AML-193 (cell line): ENCODE measurements around the gene MNT.

Source experiments
- DNase-seq, 2 experiments: peaks; one replicate each; lab custom pipeline; 2025; lab: John Stamatoyannopoulos, UW

The MNT gene

DNA sequence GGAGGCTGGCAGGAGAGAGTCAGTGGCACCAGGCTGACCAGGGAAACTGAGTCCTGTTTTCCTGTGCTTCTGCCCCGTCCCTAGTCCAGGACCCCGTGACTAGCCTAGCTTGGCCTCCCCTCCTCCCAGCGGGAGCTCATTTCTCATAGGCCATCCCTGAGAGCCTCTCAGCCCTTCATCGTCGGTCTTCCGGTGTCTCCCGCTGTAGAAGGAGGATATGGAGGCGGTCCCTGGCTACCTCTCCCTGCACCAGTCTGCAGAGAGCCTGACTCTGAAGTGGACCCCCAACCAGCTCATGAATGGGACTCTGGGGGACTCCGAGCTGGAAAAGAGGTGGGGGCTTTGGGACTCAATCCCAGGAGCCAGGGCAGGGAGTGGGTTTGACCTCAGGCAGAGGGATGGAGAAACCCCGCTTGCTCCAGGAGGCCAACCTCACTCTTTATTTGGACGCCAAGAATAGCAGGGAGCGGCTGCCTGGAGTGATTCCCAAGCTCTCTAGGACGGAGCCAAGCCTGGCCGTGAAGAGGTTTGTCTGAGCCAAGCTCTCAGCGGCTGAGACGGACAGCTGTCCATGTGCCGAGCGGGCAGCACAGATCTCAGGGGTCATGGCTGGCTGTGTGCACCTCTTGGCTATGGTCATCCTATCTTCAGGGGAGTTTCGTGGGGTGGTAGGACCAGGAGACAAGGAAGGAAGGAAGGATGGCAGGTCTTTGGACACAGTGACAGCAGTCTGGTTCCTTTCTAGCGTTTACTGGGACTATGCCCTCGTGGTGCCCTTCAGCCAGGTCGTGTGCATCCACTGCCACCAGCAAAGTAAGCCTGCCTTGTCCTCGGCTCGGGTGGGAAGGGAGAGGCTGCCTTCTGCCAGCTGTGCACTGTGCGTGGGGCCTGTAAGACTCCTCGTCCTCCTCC, 36.8 kb downstream of the MNT start:
- no peak for DNase-seq

DNA sequence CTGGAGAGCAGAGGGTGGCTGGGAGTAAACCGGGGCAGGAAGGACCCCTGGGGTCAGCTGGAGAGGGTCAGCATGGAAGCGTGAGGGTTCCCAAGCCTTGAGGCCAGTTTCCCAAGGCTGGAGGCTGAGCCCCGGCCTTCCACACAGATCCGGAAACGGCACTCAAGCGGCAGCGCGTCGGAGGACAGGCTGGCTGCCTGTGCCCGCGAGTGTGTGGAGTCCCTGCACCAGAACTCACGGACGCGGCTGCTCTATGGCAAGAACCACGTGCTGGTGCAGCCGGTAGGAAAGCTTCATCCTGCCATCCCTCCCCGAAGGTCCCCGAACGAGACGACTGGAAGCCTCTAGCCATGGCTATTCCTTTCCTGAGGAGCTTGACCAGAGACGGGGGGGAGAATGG, 37.5 kb downstream of the MNT start:
- DNase-seq: no peak

GRCh38 chr17:2362881-2363280, 38.0 kb downstream of the MNT start:
- DNase-seq: no peak

- no peak for DNase-seq
Observed at GRCh38 chr17:2362416-2362815, 38.4 kb downstream of the MNT start.

DNA sequence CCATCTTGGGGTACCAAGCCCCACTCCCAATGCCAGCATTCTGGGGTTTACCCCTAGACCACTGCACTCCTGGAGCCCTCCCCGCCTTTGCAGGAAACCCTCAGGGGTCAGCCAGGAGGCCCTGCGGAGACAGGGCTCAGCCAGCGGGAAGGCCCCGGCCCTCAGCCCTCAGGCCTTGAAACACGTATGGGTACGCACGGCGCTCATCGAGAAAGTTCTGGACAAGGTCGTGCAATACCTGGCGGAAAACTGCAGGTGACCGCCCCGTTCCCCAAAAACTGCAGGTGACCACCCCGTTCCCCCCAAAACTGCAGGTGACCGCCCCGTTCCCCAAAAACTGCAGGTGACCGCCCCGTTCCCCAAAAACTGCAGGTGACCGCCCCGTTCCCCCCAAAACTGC, 38.8 kb downstream of the MNT start:
- no peak for DNase-seq

DNA sequence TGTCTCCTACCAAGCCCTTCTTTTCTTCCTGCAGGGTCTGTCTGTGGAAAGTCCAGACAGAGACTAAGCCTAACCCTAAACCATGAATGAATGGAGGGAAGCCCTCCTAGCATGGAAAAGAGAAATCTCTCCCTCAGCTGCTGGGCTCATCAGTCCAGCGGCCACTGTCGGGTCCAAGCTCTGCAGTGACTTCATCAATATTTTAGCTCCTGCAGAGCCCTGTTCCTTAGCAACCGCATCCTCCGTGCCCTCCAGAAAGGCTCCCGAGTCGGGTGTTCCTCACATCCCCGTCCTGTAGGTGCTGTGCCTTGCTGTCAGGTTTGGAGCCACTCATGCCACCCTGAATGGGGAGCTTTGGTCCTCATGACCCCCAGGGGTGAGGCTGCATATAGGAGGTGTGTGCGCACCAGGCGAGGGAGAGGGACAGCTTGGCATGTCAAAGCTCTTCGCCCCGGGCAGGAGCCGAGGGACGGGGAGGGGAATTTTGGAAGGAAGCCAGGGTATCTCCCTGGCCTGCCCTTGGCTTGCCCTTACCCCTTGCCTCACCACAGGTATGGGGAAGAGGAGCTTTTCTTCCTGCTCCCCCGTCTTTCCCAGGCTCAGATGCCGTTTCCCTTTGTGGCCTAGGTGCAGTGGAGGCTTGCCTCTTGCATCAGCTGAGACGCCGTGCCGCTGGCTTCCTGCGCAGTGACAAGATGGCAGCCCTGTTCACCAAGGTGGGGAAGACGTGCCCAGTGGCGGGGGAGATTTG, 39.7 kb downstream of the MNT start:
- DNase-seq: no peak

DNA sequence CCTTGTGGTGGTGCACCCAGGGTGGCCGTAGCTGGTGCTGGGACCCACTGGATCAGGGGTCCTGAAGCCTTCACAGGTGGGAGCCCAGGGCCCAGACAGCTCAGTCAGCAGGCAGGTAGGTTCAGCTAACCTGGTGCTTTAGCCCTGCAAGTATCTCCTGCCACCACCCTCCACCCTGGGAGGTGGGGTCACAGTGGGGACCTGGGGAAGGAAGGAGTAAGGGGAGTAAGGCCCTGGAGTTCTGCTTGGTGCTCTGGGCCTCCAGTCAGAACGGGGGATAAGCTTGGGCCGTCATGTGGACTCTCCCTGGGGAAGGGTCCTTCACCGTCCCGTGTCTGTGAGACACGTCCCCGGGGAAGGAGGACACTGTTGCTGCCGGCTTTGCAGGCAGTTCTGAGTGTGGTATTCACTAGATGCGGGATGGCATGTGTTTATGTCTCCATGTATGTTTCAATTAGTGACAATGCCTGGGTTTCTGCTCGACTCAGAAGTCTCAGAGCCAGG, 42.9 kb downstream of the MNT start:
- DNase-seq: no peak

- DNase-seq: no peak
Observed at GRCh38 chr17:2357237-2357636, 43.6 kb downstream of the MNT start.

GRCh38 chr17:2354311-2354710, 46.5 kb downstream of the MNT start:
- no peak for DNase-seq

DNA sequence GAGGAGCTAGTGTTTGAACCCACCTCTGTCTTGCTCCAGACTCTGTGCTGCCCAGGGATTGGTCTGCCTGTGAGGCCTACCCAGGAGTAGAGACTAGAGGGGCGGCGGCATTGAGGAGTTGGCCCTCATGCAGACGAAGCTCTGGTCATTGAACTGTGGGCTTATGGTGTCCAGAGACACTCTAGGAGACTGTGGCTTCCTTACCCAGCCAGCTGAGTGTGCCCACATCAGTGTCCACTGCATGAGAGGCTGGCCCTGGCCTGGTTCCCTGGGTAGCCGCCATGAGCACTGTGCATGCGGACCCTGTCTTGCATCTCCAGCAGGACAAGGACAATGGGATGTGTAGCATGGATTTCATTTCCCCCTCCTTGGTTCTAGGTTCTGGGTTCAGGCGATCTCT, 49.6 kb downstream of the MNT start:
- DNase-seq: no peak

DNA sequence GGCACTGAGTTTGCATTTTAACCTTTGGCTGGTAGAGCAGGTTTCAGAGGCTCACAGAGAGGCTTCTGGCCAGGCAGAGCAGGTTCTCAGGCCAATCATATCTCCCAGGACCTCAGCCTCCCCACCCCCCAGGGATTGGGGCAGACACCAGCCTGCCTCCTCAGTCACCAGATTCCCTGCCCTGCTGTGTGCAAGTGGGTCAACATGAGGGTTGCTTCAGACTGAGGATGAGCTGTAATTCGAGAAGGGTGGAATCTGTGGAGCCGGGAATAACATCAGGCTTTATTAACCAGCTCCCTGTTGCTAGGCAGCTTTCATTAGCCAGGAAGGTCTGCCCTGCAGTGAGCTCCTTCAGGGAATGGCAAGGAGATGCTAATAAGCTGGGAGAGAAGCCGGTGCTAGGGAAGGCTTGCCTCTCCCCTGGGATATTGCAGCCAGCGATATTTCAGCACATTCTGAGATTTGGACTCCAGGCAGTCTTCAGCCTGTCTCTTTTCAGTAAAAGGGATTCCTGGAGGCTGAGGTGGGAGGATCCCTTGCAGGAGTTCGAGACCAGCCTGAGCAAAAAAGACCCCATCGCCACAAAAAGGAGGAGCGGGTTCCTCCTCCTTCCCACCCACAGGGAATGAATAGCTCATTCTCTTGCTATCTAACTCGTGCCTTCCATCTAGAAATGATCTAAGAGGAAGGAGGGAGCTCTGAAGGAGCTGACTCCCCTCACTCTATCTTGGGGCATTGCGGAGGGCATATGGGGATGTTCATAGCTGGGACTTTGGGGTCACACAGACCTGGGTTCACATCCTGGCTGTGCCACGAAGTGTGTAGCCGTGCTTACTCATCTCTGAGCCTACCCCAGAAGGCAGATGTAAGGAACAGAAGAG, 52.8 kb downstream of the MNT start:
- no peak for DNase-seq

DNA sequence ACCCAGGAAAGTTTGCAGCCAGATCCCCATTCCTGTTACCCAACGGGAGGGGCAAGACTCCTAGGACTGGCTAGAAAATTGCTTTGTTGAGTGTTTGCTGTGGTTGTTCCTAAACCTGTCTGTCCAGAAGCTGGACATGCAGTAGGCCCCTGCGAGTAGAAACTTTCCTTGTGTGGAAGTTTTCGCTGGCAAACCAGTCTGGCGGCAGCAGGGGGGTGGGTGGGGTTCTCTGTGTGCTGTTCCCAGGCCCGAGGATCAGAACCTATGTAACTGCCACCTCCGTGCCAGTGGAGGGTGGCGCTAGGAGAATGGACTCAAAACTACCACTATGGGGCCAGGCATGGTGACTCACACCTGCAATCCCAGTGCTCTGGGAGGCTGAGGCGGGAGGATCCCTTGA, 54.4 kb downstream of the MNT start:
- DNase-seq: no peak

GRCh38 chr17:2344528-2344927, 56.3 kb downstream of the MNT start:
- DNase-seq: no peak

DNA sequence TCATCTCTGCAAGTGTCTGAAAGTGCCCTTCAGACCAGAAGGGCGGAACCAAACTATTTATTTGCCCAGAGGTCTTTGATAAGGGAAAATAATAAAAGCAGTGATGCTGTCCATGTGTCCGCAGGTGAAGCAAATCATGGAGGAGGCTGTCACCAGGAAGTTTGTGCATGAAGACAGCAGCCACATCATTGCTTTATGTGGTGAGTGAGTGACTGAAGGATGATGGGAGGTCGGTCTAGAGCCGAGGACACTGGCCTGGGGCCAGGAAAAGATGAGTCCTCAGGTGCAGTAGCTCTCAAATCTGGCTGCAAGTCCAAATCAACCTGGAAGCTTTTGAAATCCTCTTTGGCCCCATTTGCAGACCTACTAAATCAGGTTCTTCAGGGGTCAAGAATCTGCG, 57.4 kb downstream of the MNT start:
- no peak for DNase-seq

DNA sequence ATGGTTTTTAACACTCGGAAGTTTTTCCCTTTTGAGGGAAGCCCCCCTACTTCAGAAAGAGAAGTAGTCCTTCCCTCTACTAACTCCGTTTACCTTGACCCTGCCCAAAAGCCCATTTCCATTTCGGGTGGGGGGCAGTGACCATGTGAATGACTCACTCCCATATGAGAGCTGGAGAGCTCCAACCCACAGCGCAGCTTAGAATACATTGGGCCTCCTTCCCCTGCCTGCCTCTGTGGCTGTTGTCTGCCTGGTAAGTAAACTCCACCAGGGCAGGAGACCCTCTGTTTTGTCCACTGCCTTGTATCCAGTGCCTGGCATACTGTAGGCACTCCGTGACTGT, 62.6 kb downstream of the MNT start:
- no peak for DNase-seq

GRCh38 chr17:2337544-2338314, 63.1 kb downstream of the MNT start:
- DNase-seq: no peak

DNA sequence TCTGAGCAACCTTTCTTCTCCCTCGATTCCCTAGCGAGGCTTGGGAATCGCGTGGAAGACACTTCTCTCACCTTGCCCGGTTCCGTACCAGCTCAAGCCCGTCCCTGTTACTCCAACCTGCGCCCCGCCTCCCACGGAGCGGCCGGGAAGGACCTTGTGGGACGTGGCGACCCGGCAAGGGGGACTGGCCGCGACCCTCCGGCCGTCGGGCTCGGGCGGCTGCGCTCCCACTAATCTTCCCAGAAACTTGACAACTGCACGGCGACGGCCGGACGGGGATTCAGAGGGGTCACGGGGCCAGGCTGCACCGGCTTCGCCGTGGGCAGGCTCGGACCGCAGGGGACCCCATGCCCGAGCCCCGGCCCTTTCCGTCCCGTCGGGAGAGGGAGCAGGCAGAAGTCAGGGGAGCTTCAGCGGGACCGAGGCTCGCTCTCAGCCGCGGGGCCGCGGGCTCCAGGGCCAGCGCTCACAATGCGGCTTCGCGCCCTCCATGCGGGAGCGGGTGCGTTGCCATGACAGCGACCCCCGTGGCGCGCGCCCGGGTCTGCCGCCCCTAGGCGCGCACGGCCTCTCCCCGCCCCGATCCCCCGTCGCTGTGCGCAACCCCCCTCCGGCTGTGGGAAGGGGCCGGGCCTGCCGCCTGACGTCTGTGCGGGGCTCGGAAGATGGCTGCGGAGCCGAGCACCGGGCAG, 63.9 kb downstream of the MNT start, which contains the start of gene SGSM2:
TSS of gene SGSM2 (plus strand) at position 650 of the 692 bp plus-strand sequence. CDS start 188 bp downstream, outside the sequence.
- DNase-seq: peak in 1 of 2 experiments; percentile 22

GRCh38 chr17:2336215-2336851, 64.5 kb downstream of the MNT start, which contains the start of gene TSR1:
Gene TSR1 (minus strand): TSS chr17:2336457. CDS start chr17:2336427, 30 bp downstream.
- peak; percentile 51 to 52 for DNase-seq

DNA sequence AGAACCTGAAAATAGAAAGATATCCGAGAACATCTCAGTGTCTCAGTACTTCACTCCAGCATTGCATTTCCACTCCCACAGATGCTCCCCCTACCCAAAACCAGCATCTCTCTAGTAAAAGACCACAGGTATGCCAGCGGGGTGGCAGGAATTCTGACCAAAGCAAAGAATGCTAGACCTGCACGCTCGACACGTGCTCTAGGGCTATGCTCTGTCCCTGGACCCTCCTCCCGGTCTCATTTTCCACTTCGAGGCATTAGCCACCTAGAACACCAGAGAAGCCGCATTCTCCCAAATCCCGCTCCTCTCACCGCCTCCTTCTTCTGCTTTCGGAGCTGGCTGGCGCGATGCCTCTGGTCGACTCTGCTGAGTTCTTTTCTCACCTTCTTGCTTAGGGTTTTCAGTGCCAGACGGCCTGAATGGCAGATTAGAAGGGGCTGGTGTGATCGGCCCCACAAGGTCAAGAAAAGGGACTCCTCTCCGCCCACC, 65.1 kb downstream of the MNT start:
- DNase-seq: no peak
